GM23338 (cell line): ENCODE results near the gene NOP9. TPM values are rescaled to one million over a fixed set of nuclear protein-coding genes. Genes with fewer than 3 reads are reported as not detected.

Source experiments
- ATAC-seq: fragments of 200-7000 bp; cut with Tn5 transposase; 3 replicates; pipeline ENCODE4 v1.9.1; 2020
- DNase-seq: peaks from one replicate; pipeline ENCODE4 v3.0.0-alpha.2; 2015; ENCODE audit warnings: low spot score
- H2AFZ ChIP-seq: fragments of 200-600 bp; sonication (generic); 2 replicates; pipeline ENCODE4 v1.8.0; 2016; ENCODE audit warnings: antibody characterized with exemption, mild to moderate bottlenecking, moderate library complexity
- H3F3A ChIP-seq: fragments of 200-600 bp; sonication (generic); replicated peaks from 2 replicates; pipeline ENCODE4 v1.8.0; 2017; ENCODE audit warnings: antibody characterized with exemption, mixed run types, low read depth
- H3K27ac ChIP-seq: fragments of 200-600 bp; sonication (generic); 2 replicates; pipeline ENCODE4 v1.6.1; 2016; ENCODE audit warnings: low read depth
- H3K27me3 ChIP-seq: fragments of 200-600 bp; sonication (generic); 2 replicates; pipeline ENCODE4 v1.8.0; 2016; ENCODE audit warnings: mild to moderate bottlenecking, mixed run types, moderate library complexity; ENCODE audit not compliant: insufficient read depth
- H3K36me3 ChIP-seq: fragments of 200-600 bp; sonication (generic); 2 replicates; pipeline ENCODE4 v1.8.0; 2016; ENCODE audit warnings: mild to moderate bottlenecking; ENCODE audit not compliant: insufficient read depth
- H3K4me1 ChIP-seq: fragments of 200-600 bp; sonication (generic); 2 replicates; pipeline ENCODE4 v1.8.0; 2016; ENCODE audit warnings: mild to moderate bottlenecking, moderate library complexity; ENCODE audit not compliant: insufficient read depth
- H3K4me2 ChIP-seq: fragments of 200-600 bp; sonication (generic); 2 replicates; pipeline ENCODE4 v1.7.1; 2017; ENCODE audit warnings: mixed run types
- H3K4me3 ChIP-seq: fragments of 200-600 bp; sonication (generic); 2 replicates; pipeline ENCODE4 v1.6.1; 2016; ENCODE audit warnings: mixed run types
- H3K79me2 ChIP-seq: fragments of 200-600 bp; sonication (generic); replicated peaks from 2 replicates; pipeline ENCODE4 v1.8.0; 2017; ENCODE audit warnings: mild to moderate bottlenecking; ENCODE audit not compliant: insufficient read depth
- H3K9me2 ChIP-seq: fragments of 200-600 bp; sonication (generic); 2 replicates; pipeline ENCODE4 v1.8.0; 2017; ENCODE audit not compliant: insufficient read depth
- H4K20me1 ChIP-seq: fragments of 200-600 bp; sonication (generic); replicated peaks from 2 replicates; pipeline ENCODE4 v1.8.0; 2017; ENCODE audit warnings: mild to moderate bottlenecking; ENCODE audit not compliant: insufficient read depth
- H3K27ac Mint-ChIP-seq: 2 replicates; pipeline ENCODE4 v1.8.0; 2020; ENCODE audit warnings: inconsistent platforms, mild to moderate bottlenecking, moderate library complexity, mixed read lengths
- H3K27me3 Mint-ChIP-seq: 3 replicates; pipeline ENCODE4 v1.8.0; 2022; ENCODE audit warnings: low read depth, mild to moderate bottlenecking, moderate library complexity, mixed read lengths, inconsistent platforms; ENCODE audit not compliant: insufficient read depth, poor library complexity
- H3K36me3 Mint-ChIP-seq: 3 replicates; pipeline ENCODE4 v1.8.0; 2021; ENCODE audit warnings: low read depth, mild to moderate bottlenecking, inconsistent platforms, moderate library complexity, mixed read lengths
- H3K4me1 Mint-ChIP-seq: 3 replicates; pipeline ENCODE4 v1.8.0; 2020; ENCODE audit warnings: mild to moderate bottlenecking, inconsistent platforms, mixed read lengths
- H3K4me3 Mint-ChIP-seq: 3 replicates; pipeline ENCODE4 v1.8.0; 2021; ENCODE audit warnings: moderate library complexity, mild to moderate bottlenecking, inconsistent platforms, mixed read lengths
- H3K9me3 Mint-ChIP-seq: 3 replicates; pipeline ENCODE4 v1.8.0; 2020; ENCODE audit warnings: moderate library complexity, mild to moderate bottlenecking, inconsistent platforms, mixed read lengths
- CREB1 ChIP-seq: fragments of 250-450 bp; sonication (Bioruptor Pico); IDR thresholded peaks from 2 replicates; pipeline ENCODE4 v1.5.0; 2020; ENCODE audit warnings: low read depth, mild to moderate bottlenecking, moderate library complexity
- ETS1 ChIP-seq: IDR thresholded peaks from 2 replicates; pipeline ENCODE4 v1.6.1; 2016; ENCODE audit warnings: antibody characterized with exemption
- EZH2 ChIP-seq: fragments of 200-600 bp; sonication (generic); IDR thresholded peaks from one replicate; pipeline ENCODE4 v1.8.0; 2017; ENCODE audit warnings: antibody characterized with exemption, mild to moderate bottlenecking, low read depth; ENCODE audit not compliant: unreplicated experiment
- EZH2phosphoT487 ChIP-seq: fragments of 200-600 bp; sonication (generic); IDR thresholded peaks from one replicate; pipeline ENCODE4 v1.8.1; 2018; ENCODE audit warnings: antibody characterized with exemption; ENCODE audit not compliant: unreplicated experiment
- JUNB ChIP-seq: IDR thresholded peaks from one replicate; pipeline ENCODE4 v1.6.1; 2016; ENCODE audit warnings: antibody characterized with exemption; ENCODE audit not compliant: unreplicated experiment
- NANOG ChIP-seq: IDR thresholded peaks from 2 replicates; pipeline ENCODE4 v1.6.1; 2016; ENCODE audit warnings: antibody characterized with exemption, borderline replicate concordance
- POLR2AphosphoS5 ChIP-seq: IDR thresholded peaks from 2 replicates; pipeline ENCODE4 v1.6.1; 2016; ENCODE audit warnings: antibody characterized with exemption, low read depth
- STAT1 ChIP-seq: IDR thresholded peaks from one replicate; pipeline ENCODE4 v1.6.1; 2016; ENCODE audit warnings: antibody characterized with exemption; ENCODE audit not compliant: unreplicated experiment
- ZNF114 ChIP-seq: fragments of 250-450 bp; sonication (Bioruptor Pico); IDR thresholded peaks from 2 replicates; pipeline ENCODE4 v1.5.0; 2020; ENCODE audit warnings: mild to moderate bottlenecking, moderate library complexity
- ZNF331 ChIP-seq: fragments of 250-450 bp; sonication (Bioruptor Pico); IDR thresholded peaks from 2 replicates; pipeline ENCODE4 v1.5.0; 2020; ENCODE audit warnings: low read depth, mild to moderate bottlenecking, moderate library complexity
- polyA plus RNA-seq: library from polyadenylated mRNA; unstranded; fragments of >200 nt; fragmentation: Nextera tagmentation; extraction: Ambion mirVana; gene quantifications from 2 replicates; pipeline ENCODE4 v1.2.1, GENCODE V29; 2016
- total RNA-seq: library from RNA; depleted of rRNA; stranded (reverse); fragments of >200 nt; shearing (Covaris generic); gene quantifications from 2 replicates; pipeline ENCODE4 v1.2.3, GENCODE V29; 2014
- TF ChIP-seq, protein P1 (sequence below), 2 experiments: fragments of 200-600 bp in 1 of 2; sonication (generic) in 1 of 2; conservative IDR thresholded peaks; 2 replicates each; pipeline versions ENCODE4 v1.5.1 to v1.6.1; 2016 to 2017; ENCODE audit warnings: antibody characterized with exemption in 2 of 2, low read depth in 2 of 2, mild to moderate bottlenecking in 2 of 2, moderate library complexity in 1 of 2
- TF ChIP-seq, protein P2 (sequence below): IDR thresholded peaks from one replicate; pipeline ENCODE4 v1.6.1; 2018; ENCODE audit warnings: antibody characterized with exemption; ENCODE audit not compliant: unreplicated experiment

Gene NOP9
- total and polyA plus RNA-seq, 2 experiments from 2014 or later, result 7.9 to 32.8 TPM

- Mint-ChIP-seq H3K36me3 (no peaks in the 10 kb centered on the region; the same call in 2 of the 3 replicates), H3K4me1 (no peaks in the 10 kb centered on the region; the same call in 2 of the 3 replicates), H3K27ac (no peak overlapping the region), H3K27me3 (peaks cover 10% of the 10 kb centered on the region), H3K9me3 (no peaks in the 10 kb centered on the region), H3K4me3 (no peak overlapping the region)
- Histone ChIP-seq H3K9me2 (no peaks in the 10 kb centered on the region), H2AFZ (no peak overlapping the region), H3K27me3 (no peaks in the 10 kb centered on the region), H3F3A (no peaks in the 10 kb centered on the region), H3K79me2 (no peaks in the 10 kb centered on the region), H4K20me1 (no peaks in the 10 kb centered on the region; the same call in 1 of the 2 replicates), H3K4me1 (no peaks in the 10 kb centered on the region), H3K4me2 (no peak overlapping the region), H3K27ac (no peak overlapping the region), H3K36me3 (no peaks in the 10 kb centered on the region), H3K4me3 (no peak overlapping the region)
- TF ChIP-seq ZNF114, result no peak
- TF ChIP-seq ZNF331, result no peak
- TF ChIP-seq ETS1, result no peak
- TF ChIP-seq, protein P1, sequence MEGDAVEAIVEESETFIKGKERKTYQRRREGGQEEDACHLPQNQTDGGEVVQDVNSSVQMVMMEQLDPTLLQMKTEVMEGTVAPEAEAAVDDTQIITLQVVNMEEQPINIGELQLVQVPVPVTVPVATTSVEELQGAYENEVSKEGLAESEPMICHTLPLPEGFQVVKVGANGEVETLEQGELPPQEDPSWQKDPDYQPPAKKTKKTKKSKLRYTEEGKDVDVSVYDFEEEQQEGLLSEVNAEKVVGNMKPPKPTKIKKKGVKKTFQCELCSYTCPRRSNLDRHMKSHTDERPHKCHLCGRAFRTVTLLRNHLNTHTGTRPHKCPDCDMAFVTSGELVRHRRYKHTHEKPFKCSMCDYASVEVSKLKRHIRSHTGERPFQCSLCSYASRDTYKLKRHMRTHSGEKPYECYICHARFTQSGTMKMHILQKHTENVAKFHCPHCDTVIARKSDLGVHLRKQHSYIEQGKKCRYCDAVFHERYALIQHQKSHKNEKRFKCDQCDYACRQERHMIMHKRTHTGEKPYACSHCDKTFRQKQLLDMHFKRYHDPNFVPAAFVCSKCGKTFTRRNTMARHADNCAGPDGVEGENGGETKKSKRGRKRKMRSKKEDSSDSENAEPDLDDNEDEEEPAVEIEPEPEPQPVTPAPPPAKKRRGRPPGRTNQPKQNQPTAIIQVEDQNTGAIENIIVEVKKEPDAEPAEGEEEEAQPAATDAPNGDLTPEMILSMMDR (conservative IDR thresholded peaks at IDR 0.05; ENCODE audit: low read depth in 2 of 2), result no peak
- no peak for TF ChIP-seq NANOG
- no peak for TF ChIP-seq POLR2AphosphoS5
- no peak for TF ChIP-seq EZH2phosphoT487
- no peak for TF ChIP-seq CREB1 (CRISPR knock-in tag)
- no peak for TF ChIP-seq STAT1
- DNase-seq (no peak), ATAC-seq (no peak)
Measured at GRCh38 chr14:24281636-24282035, 18.0 kb upstream of the NOP9 start.

GRCh38 chr14:24282736-24283135 lies 16.9 kb upstream of the NOP9 start:
- no peak for DNase-seq
- Histone ChIP-seq H3K79me2 (no peaks in the 10 kb centered on the region), H3K27ac (no peak overlapping the region), H3K4me3 (no peak overlapping the region), H3F3A (no peaks in the 10 kb centered on the region), H3K4me1 (no peaks in the 10 kb centered on the region), H4K20me1 (no peaks in the 10 kb centered on the region; the same call in 1 of the 2 replicates), H3K27me3 (no peaks in the 10 kb centered on the region), H3K4me2 (no peak overlapping the region), H3K9me2 (no peaks in the 10 kb centered on the region), H3K36me3 (no peaks in the 10 kb centered on the region), H2AFZ (no peak overlapping the region)
- H3K9me3 Mint-ChIP-seq, result no peaks in the 10 kb centered on the region
- H3K36me3 Mint-ChIP-seq, result no peaks in the 10 kb centered on the region; the same call in 2 of the 3 replicates
- H3K27me3 Mint-ChIP-seq, result peaks cover 14% of the 10 kb centered on the region
- no peak overlapping the region for H3K27ac Mint-ChIP-seq
- H3K4me3 Mint-ChIP-seq, result no peak overlapping the region; the same call in 2 of the 3 replicates
- no peaks in the 10 kb centered on the region; the same call in 2 of the 3 replicates for H3K4me1 Mint-ChIP-seq
- no peak for ATAC-seq
- TF ChIP-seq, protein P2, sequence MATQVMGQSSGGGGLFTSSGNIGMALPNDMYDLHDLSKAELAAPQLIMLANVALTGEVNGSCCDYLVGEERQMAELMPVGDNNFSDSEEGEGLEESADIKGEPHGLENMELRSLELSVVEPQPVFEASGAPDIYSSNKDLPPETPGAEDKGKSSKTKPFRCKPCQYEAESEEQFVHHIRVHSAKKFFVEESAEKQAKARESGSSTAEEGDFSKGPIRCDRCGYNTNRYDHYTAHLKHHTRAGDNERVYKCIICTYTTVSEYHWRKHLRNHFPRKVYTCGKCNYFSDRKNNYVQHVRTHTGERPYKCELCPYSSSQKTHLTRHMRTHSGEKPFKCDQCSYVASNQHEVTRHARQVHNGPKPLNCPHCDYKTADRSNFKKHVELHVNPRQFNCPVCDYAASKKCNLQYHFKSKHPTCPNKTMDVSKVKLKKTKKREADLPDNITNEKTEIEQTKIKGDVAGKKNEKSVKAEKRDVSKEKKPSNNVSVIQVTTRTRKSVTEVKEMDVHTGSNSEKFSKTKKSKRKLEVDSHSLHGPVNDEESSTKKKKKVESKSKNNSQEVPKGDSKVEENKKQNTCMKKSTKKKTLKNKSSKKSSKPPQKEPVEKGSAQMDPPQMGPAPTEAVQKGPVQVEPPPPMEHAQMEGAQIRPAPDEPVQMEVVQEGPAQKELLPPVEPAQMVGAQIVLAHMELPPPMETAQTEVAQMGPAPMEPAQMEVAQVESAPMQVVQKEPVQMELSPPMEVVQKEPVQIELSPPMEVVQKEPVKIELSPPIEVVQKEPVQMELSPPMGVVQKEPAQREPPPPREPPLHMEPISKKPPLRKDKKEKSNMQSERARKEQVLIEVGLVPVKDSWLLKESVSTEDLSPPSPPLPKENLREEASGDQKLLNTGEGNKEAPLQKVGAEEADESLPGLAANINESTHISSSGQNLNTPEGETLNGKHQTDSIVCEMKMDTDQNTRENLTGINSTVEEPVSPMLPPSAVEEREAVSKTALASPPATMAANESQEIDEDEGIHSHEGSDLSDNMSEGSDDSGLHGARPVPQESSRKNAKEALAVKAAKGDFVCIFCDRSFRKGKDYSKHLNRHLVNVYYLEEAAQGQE, result no peak
- TF ChIP-seq ZNF331 (no peak), CREB1 (CRISPR knock-in tag) (no peak), JUNB (no peak), ETS1 (no peak), EZH2 (no peak), STAT1 (no peak)
